LNCAP (cell line): ENCODE results near the gene VN1R5.

ENCODE experiments used
- TF ChIP-seq, protein P1 (sequence below): fragments of 450-650 bp; IDR thresholded peaks from 2 replicates; pipeline ENCODE4 v1.5.1; 2017; ENCODE audit warnings: mild to moderate bottlenecking

VN1R5 gene

GRCh38 chr1:247216261-247216660, 39.6 kb upstream of the VN1R5 start:
- TF ChIP-seq, protein P1, sequence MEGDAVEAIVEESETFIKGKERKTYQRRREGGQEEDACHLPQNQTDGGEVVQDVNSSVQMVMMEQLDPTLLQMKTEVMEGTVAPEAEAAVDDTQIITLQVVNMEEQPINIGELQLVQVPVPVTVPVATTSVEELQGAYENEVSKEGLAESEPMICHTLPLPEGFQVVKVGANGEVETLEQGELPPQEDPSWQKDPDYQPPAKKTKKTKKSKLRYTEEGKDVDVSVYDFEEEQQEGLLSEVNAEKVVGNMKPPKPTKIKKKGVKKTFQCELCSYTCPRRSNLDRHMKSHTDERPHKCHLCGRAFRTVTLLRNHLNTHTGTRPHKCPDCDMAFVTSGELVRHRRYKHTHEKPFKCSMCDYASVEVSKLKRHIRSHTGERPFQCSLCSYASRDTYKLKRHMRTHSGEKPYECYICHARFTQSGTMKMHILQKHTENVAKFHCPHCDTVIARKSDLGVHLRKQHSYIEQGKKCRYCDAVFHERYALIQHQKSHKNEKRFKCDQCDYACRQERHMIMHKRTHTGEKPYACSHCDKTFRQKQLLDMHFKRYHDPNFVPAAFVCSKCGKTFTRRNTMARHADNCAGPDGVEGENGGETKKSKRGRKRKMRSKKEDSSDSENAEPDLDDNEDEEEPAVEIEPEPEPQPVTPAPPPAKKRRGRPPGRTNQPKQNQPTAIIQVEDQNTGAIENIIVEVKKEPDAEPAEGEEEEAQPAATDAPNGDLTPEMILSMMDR = no peak

DNA sequence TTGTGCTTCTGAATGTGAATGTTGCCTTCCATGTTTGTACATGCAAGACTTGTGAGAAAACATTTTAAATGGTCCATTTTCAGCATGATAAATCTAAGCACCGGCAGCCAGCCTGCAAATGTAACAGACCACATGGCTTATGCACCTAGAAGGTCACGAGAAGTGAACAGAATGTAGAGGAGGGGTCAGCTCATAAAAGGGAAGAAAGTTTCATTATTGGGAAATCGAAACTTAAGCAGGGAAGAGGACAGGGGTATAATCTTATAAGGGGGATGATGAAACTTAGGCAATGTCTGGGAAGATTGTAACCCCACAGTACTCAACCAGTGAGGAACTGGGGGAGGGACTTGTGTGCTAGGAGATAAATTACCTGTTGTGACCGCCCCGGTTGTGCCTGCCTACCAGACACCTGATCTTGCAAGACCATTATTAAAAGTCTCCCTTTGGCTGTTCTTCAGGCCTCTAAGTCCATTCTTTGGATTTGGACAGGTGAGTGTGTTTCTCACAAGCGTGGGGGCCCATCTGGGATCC, 37.7 kb upstream of the VN1R5 start:
- TF ChIP-seq, protein P1 = no peak

DNA sequence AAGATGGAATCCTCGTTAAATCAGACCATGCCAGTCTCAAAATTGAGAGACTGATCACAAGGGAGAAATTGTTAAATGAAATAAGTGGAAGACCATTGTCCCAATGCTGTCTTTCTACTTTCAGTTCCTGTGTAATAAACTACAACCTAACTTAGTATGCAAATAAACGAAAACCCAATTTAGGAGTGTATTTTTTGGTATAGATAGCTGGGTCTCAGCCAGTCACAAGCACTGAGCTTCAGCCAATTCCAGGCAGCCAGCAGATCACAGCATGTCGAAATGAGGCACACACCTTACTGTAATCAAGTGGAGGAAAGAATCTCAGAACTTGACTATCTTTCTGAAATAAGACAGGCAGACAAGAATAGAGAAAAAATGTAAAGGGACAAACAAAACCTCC, 33.0 kb upstream of the VN1R5 start:
- TF ChIP-seq, protein P1 = no peak

DNA sequence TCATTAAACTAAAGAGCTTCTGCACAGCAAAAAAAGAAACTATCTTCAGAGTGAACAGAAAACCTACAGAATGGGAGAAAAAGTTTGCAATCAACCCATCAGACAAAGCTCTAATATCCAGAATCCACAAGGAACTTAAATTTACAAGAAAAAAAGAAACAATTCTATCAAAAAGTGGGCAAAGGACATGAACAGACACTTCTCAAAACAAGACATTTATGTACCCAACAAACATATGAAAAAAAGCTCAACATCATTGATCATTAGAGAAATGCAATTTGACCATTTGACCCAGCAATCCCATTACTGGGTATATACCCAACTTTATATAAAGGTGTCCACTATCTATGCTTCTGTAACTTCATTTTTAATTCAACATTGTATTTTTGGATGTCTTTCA, 31.1 kb upstream of the VN1R5 start:
- TF ChIP-seq, protein P1 = no peak

DNA sequence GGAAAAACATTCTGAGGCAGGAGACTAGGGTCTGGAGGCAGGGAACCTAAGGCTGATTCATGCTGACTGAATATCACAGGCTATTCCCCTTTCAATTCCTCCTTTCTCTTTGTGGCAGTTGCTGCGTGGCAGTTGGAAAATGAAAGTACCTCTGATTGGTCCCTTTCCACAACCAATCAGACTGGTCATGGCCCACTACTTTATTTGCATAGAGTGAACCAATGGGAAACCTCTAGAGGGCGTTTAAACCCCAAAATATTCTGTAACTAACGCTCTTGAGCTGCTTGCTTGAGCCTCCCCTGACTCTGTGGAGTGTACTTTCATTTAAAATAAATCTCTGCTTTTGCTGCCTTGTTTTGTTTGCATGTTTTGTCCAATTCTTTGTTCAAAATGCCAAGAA, 27.7 kb upstream of the VN1R5 start:
- TF ChIP-seq, protein P1 = no peak; the same call in 1 of the 2 replicates

- TF ChIP-seq, protein P1 = no peak
Measured at GRCh38 chr1:247241691-247242090, 14.2 kb upstream of the VN1R5 start.

DNA sequence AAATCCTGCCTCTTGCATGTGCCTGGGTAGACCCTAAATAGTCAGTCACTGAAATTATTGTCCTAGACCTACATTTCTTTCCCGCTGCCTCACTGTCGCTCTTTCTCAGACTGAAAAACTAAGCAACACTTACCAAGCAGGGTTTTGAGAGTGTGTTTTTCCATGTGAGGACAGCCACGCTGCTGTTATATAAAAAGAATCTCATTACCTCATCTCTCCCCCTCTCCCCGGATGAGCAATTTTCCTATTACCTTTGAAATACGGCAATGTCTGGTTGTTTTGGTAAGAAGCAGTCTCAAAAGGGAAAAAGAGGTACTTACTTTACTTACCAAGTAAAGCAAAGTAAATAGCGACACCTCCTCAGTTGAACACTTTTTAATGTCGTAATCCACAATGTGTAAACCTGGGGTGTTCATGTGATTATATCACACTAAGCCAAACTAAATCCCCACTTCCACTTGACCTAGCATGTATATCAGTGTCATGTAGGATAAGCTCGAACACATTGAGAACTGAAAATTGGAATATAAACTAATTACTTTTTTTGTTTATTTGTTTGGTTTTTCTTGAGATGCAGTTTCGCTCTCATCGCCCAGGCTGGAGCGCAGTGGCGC, 12.2 kb upstream of the VN1R5 start:
- TF ChIP-seq, protein P1 = no peak
